Measurements from ENCODE around the gene L1CAM.

GRCh38 chrX:153857348-153857903 is 28.5 kb downstream of the L1CAM start:
- no peak for TF ChIP-seq FOXM1 (IDR thresholded peaks at IDR 0.05; ENCODE audit: low read depth)
- no peak for TF ChIP-seq IRF3 (IDR thresholded peaks at IDR 0.05; ENCODE audit: low read depth, low read length)

Data from SK-N-SH (cell line).